Liver (tissue), 3 donors: ENCODE measurements around the gene FIBCD1.

Experiments used
- EGR1 ChIP-seq, 2 donors: IDR thresholded peaks; 2 replicates each; pipeline ENCODE4 v1.6.1; 2016 to 2018; ENCODE audit warnings: antibody characterized with exemption in 2 of 2, low read depth in 2 of 2
- FOXA2 ChIP-seq: IDR thresholded peaks from 2 replicates; pipeline ENCODE4 v1.6.1; 2016; ENCODE audit warnings: antibody characterized with exemption
- GABPA ChIP-seq, 2 donors: IDR thresholded peaks in 1 of 2; conservative IDR thresholded peaks in 1 of 2; 2 replicates each; pipeline ENCODE4 v1.6.1; 2016; ENCODE audit warnings: antibody characterized with exemption in 2 of 2, mild to moderate bottlenecking in 1 of 2, moderate library complexity in 1 of 2
- RAD21 ChIP-seq, 2 donors: IDR thresholded peaks; 2 replicates each; pipeline ENCODE4 v1.6.1; 2016; ENCODE audit warnings: antibody characterized with exemption in 2 of 2, mild to moderate bottlenecking in 2 of 2
- TAF1 ChIP-seq: conservative IDR thresholded peaks from 2 replicates; pipeline ENCODE4 v1.6.1; 2016; ENCODE audit warnings: antibody characterized with exemption, mild to moderate bottlenecking
- YY1 ChIP-seq: IDR thresholded peaks from 2 replicates; pipeline ENCODE4 v1.6.1; 2016; ENCODE audit warnings: antibody characterized with exemption, mild to moderate bottlenecking
- TF ChIP-seq, protein P1 (sequence below): fragments of 150-350 bp; IDR thresholded peaks from 2 replicates; pipeline ENCODE4 v1.5.1; 2017; ENCODE audit warnings: improper control_type of control experiment, low read depth, low read length; ENCODE audit not compliant: missing input control
- TF ChIP-seq, protein P2 (sequence below): IDR thresholded peaks from 2 replicates; pipeline ENCODE4 v1.6.1; 2016; ENCODE audit warnings: antibody characterized with exemption
- TF ChIP-seq, protein P3 (sequence below): IDR thresholded peaks from 2 replicates; pipeline ENCODE4 v1.6.1; 2016; ENCODE audit warnings: antibody characterized with exemption, mild to moderate bottlenecking
- donor health status: healthy.
- donor health status: healthy.

DNA sequence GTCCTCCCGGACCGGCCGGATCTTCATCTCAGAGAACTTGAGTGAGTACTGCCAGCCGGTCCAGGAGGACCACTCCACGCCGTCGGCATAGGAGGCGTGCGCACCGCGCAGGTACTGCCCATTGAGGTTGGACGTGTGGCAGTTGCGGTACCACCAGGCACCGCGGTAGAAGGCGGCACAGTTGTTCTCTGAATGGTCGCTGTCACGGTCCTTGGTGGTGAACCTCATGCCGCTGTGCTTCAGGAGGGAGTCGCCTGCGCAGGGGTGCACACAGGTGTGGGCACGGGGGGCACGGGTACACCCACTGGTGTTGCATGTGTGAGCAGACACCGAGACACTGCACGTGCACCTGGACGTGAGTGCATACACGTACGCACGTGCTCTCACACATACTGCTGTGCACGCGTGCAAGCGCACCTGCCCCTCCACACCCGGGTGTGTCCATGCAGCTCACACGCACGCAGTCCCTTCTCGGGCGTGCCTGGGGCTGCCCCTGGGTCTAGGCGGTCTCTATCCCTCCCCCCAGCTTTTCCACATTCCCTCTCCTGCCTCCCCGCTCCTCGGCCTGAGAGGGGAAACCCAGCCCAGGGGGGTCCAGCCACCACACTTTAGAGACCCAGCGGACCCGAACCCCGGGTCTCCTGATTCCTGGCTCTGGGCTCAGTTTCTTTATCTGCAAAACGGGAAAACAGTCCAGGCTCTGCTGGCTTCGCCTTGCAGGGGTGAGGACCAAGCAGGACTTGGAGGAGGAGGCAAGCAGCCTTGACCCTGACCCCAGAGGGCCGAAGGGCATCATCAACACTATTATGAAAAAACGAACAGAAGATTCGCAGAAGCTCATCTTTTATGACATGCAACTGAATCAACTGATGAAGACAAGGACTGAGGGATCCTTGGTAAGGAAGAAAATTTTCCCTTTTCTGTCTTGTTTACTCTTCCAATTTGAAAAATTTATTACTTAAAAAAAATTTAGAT is 34.7 kb downstream of the FIBCD1 start:
- TF ChIP-seq, protein P1, sequence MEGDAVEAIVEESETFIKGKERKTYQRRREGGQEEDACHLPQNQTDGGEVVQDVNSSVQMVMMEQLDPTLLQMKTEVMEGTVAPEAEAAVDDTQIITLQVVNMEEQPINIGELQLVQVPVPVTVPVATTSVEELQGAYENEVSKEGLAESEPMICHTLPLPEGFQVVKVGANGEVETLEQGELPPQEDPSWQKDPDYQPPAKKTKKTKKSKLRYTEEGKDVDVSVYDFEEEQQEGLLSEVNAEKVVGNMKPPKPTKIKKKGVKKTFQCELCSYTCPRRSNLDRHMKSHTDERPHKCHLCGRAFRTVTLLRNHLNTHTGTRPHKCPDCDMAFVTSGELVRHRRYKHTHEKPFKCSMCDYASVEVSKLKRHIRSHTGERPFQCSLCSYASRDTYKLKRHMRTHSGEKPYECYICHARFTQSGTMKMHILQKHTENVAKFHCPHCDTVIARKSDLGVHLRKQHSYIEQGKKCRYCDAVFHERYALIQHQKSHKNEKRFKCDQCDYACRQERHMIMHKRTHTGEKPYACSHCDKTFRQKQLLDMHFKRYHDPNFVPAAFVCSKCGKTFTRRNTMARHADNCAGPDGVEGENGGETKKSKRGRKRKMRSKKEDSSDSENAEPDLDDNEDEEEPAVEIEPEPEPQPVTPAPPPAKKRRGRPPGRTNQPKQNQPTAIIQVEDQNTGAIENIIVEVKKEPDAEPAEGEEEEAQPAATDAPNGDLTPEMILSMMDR, result no peak
- TF ChIP-seq EGR1 (IDR thresholded peaks at IDR 0.05; ENCODE audit: low read depth in 2 of 2) (no peak), RAD21 (IDR thresholded peaks at IDR 0.05) (no peak), TAF1 (no peak), YY1 (no peak), GABPA (IDR thresholded peaks at IDR 0.05 in 1 of 2, conservative IDR thresholded peaks at IDR 0.05 in 1 of 2) (no peak), FOXA2 (no peak)
- TF ChIP-seq, protein P2, sequence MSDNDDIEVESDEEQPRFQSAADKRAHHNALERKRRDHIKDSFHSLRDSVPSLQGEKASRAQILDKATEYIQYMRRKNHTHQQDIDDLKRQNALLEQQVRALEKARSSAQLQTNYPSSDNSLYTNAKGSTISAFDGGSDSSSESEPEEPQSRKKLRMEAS, result no peak
- TF ChIP-seq, protein P3, sequence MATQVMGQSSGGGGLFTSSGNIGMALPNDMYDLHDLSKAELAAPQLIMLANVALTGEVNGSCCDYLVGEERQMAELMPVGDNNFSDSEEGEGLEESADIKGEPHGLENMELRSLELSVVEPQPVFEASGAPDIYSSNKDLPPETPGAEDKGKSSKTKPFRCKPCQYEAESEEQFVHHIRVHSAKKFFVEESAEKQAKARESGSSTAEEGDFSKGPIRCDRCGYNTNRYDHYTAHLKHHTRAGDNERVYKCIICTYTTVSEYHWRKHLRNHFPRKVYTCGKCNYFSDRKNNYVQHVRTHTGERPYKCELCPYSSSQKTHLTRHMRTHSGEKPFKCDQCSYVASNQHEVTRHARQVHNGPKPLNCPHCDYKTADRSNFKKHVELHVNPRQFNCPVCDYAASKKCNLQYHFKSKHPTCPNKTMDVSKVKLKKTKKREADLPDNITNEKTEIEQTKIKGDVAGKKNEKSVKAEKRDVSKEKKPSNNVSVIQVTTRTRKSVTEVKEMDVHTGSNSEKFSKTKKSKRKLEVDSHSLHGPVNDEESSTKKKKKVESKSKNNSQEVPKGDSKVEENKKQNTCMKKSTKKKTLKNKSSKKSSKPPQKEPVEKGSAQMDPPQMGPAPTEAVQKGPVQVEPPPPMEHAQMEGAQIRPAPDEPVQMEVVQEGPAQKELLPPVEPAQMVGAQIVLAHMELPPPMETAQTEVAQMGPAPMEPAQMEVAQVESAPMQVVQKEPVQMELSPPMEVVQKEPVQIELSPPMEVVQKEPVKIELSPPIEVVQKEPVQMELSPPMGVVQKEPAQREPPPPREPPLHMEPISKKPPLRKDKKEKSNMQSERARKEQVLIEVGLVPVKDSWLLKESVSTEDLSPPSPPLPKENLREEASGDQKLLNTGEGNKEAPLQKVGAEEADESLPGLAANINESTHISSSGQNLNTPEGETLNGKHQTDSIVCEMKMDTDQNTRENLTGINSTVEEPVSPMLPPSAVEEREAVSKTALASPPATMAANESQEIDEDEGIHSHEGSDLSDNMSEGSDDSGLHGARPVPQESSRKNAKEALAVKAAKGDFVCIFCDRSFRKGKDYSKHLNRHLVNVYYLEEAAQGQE, result no peak
